ENCODE results near the gene AK1. TPM values are rescaled to one million over a fixed set of nuclear protein-coding genes. Genes with fewer than 3 reads are reported as not detected.
A peak's percentile ranks its signal among the peaks of the same experiment; 100 is the strongest.

AK1 gene
- total RNA-seq, result 37.1 and 43.8 TPM in 2 replicates

- TF ChIP-seq CTCF (IDR thresholded peaks at IDR 0.05; ENCODE audit: insufficient read depth, low read depth, low read length), result no peak
- H3K4me3 ChIP-seq (ENCODE audit: low read depth, low read length), result peak within 1 kb of the TSS; percentile 59
- DNase-seq (ENCODE audit: low read depth), result peak; percentile 53
These were observed at the start of gene AK1 for GRCh38 chr9:127877566-127877998. AK1 (minus strand) TSS chr9:127877675; CDS start chr9:127874617, 3,058 bp downstream.

- H3K4me3 ChIP-seq (ENCODE audit: low read depth, low read length), result peak overlapping the region; percentile 46
- DNase-seq (ENCODE audit: low read depth), result no peak
- no peak for TF ChIP-seq CTCF (IDR thresholded peaks at IDR 0.05; ENCODE audit: insufficient read depth, low read depth, low read length)
These were observed 49.4 kb upstream of the AK1 start for GRCh38 chr9:127926906-127927200.

- DNase-seq (ENCODE audit: low read depth), result no peak
- no peak for TF ChIP-seq CTCF (IDR thresholded peaks at IDR 0.05; ENCODE audit: insufficient read depth, low read depth, low read length)
- no peak overlapping the region for H3K4me3 ChIP-seq (ENCODE audit: low read depth, low read length)
These were observed 48.8 kb upstream of the AK1 start for GRCh38 chr9:127925959-127926905.

GRCh38 chr9:127924736-127925444 is 47.4 kb upstream of the AK1 start:
- TF ChIP-seq CTCF (IDR thresholded peaks at IDR 0.05; ENCODE audit: insufficient read depth, low read depth, low read length), result no peak
- no peak for DNase-seq (ENCODE audit: low read depth)
- no peak overlapping the region for H3K4me3 ChIP-seq (ENCODE audit: low read depth, low read length)

GRCh38 chr9:127923771-127924170 is 46.3 kb upstream of the AK1 start:
- peak; percentile 82 for DNase-seq (ENCODE audit: low read depth)
- H3K4me3 ChIP-seq (ENCODE audit: low read depth, low read length), result no peak overlapping the region
- no peak for TF ChIP-seq CTCF (IDR thresholded peaks at IDR 0.05; ENCODE audit: insufficient read depth, low read depth, low read length)

GRCh38 chr9:127923046-127923445 is 45.6 kb upstream of the AK1 start:
- no peak overlapping the region for H3K4me3 ChIP-seq (ENCODE audit: low read depth, low read length)
- TF ChIP-seq CTCF (IDR thresholded peaks at IDR 0.05; ENCODE audit: insufficient read depth, low read depth, low read length), result no peak
- no peak for DNase-seq (ENCODE audit: low read depth)
